Fibroblast of lung (primary cell): ENCODE data around the gene PRODH2. TPM values are rescaled to one million over a fixed set of nuclear protein-coding genes. Genes with fewer than 3 reads are reported as not detected.

Experiments
- DNase-seq, 2 donors: peaks; one replicate each; pipeline versions ENCODE4 v3.0.0 to v3.0.0-alpha.2; 2010; ENCODE audit warnings: low read depth in 2 of 2
- H2AFZ ChIP-seq: 2 replicates; pipeline ENCODE4 v1.5.1; 2012; ENCODE audit warnings: low read length, control low read depth, inconsistent platforms
- H3K27ac ChIP-seq: 2 replicates; pipeline ENCODE4 v1.5.1; 2011; ENCODE audit warnings: low read length, control low read depth; ENCODE audit not compliant: insufficient read depth
- H3K27me3 ChIP-seq: 2 replicates; pipeline ENCODE4 v1.5.1; 2011; ENCODE audit warnings: mild to moderate bottlenecking, low read length; ENCODE audit not compliant: control insufficient read depth, insufficient read depth
- H3K36me3 ChIP-seq: 2 replicates; pipeline ENCODE4 v1.5.1; 2011; ENCODE audit warnings: low read length; ENCODE audit not compliant: control insufficient read depth, insufficient read depth
- H3K4me1 ChIP-seq: 2 replicates; pipeline ENCODE4 v1.5.1; 2011; ENCODE audit warnings: low read length; ENCODE audit not compliant: control insufficient read depth, insufficient read depth; ENCODE audit errors: extremely low read depth
- H3K4me2 ChIP-seq: 2 replicates; pipeline ENCODE4 v1.5.1; 2011; ENCODE audit warnings: low read length, control low read depth; ENCODE audit not compliant: insufficient read depth; ENCODE audit errors: extremely low read depth
- H3K4me3 ChIP-seq, 4 experiments: fragments of 200-600 bp in 1 of 4; sonication (generic) in 1 of 4; replicated peaks in 1 of 4; 2 replicates each; pipeline ENCODE4 v1.5.1; 2011 to 2016; ENCODE audit warnings: low read length in 4 of 4, low read depth in 3 of 4, mild to moderate bottlenecking in 3 of 4, control low read depth in 2 of 4, inconsistent platforms in 1 of 4, mixed read lengths in 1 of 4; ENCODE audit not compliant: insufficient read depth in 1 of 4; ENCODE audit errors: control extremely low read depth in 1 of 4
- H3K79me2 ChIP-seq: 2 replicates; pipeline ENCODE4 v1.5.1; 2012; ENCODE audit warnings: mild to moderate bottlenecking, low read length, inconsistent platforms; ENCODE audit not compliant: control insufficient read depth, insufficient read depth
- H3K9ac ChIP-seq: 2 replicates; pipeline ENCODE4 v1.5.1; 2011; ENCODE audit warnings: mild to moderate bottlenecking, low read length, control low read depth; ENCODE audit not compliant: insufficient read depth
- H3K9me3 ChIP-seq: 2 replicates; pipeline ENCODE4 v1.5.1; 2012; ENCODE audit warnings: low read depth, low read length; ENCODE audit not compliant: control insufficient read depth, insufficient read depth
- H4K20me1 ChIP-seq: 2 replicates; pipeline ENCODE4 v1.5.1; 2011; ENCODE audit warnings: low read length; ENCODE audit not compliant: control insufficient read depth, insufficient read depth; ENCODE audit errors: extremely low read depth
- CTCF ChIP-seq, 2 donors: IDR thresholded peaks in 1 of 2; conservative IDR thresholded peaks in 1 of 2; 1 replicate in 1 of 2; 2 replicates in 1 of 2; pipeline ENCODE4 v1.5.1; 2011 to 2012; ENCODE audit warnings: low read length in 2 of 2, control low read depth in 1 of 2, inconsistent platforms in 1 of 2, low read depth in 1 of 2, mild to moderate bottlenecking in 1 of 2
- EZH2 ChIP-seq: IDR thresholded peaks from 2 replicates; pipeline ENCODE4 v1.5.1; 2012; ENCODE audit warnings: low read length, control low read depth, mild to moderate bottlenecking; ENCODE audit errors: missing control alignments
- polyA plus RNA-seq, 2 donors: library from polyadenylated mRNA; depleted of rRNA in 1 of 2; stranded (reverse) in 1 of 2; unstranded in 1 of 2; fragments of >200 nt; gene quantifications; 2 replicates each; pipeline ENCODE4 v1.2.1, GENCODE V29; 2011 to 2012; ENCODE audit warnings: missing spikeins in 1 of 2
- total RNA-seq: library from RNA; depleted of rRNA; stranded (reverse); fragments of >200 nt; gene quantifications from 2 replicates; pipeline ENCODE4 v1.2.1, GENCODE V29; 2014

The PRODH2 gene
- total and polyA plus RNA-seq, 2 donors (not counting 1 experiment from before 2014, with no cell fraction given) = not detected

- Histone ChIP-seq H3K4me3 (no peak overlapping the region), H2AFZ (no peak overlapping the region), H3K27me3 (no peaks in the 10 kb centered on the region), H3K36me3 (peaks cover 8% of the 10 kb centered on the region), H3K9me3 (no peaks in the 10 kb centered on the region), H3K4me2 (no peak overlapping the region), H4K20me1 (no peaks in the 10 kb centered on the region), H3K4me1 (no peaks in the 10 kb centered on the region), H3K27ac (no peak overlapping the region), H3K9ac (no peak overlapping the region), H3K79me2 (no peaks in the 10 kb centered on the region)
- TF ChIP-seq CTCF (conservative IDR thresholded peaks at IDR 0.05 in 1 of 2, IDR thresholded peaks at IDR 0.05 in 1 of 2; ENCODE audit: low read depth in 1 of 2, low read length in 2 of 2) (no peak), EZH2 (no peak)
- no peak for DNase-seq
Observed at GRCh38 chr19:35786299-35787160, 26.1 kb downstream of the PRODH2 start.

- H3K79me2 ChIP-seq = no peaks in the 10 kb centered on the region
- no peaks in the 10 kb centered on the region for H3K9me3 ChIP-seq
- H3K27me3 ChIP-seq = no peaks in the 10 kb centered on the region
- peaks cover 10% of the 10 kb centered on the region for H3K36me3 ChIP-seq
- no peaks in the 10 kb centered on the region for H4K20me1 ChIP-seq
- no peak overlapping the region for H3K9ac ChIP-seq
- H3K4me3 ChIP-seq = no peak overlapping the region
- no peak for TF ChIP-seq CTCF (conservative IDR thresholded peaks at IDR 0.05 in 1 of 2, IDR thresholded peaks at IDR 0.05 in 1 of 2; ENCODE audit: low read depth in 1 of 2, low read length in 2 of 2)
- no peak for TF ChIP-seq EZH2
- no peaks in the 10 kb centered on the region for H3K4me1 ChIP-seq
- H3K27ac ChIP-seq = no peak overlapping the region
- DNase-seq = no peak
- H2AFZ ChIP-seq = no peak overlapping the region
- H3K4me2 ChIP-seq = no peak overlapping the region
Observed at GRCh38 chr19:35785339-35785627, 27.4 kb downstream of the PRODH2 start.

- no peak for TF ChIP-seq CTCF (conservative IDR thresholded peaks at IDR 0.05 in 1 of 2, IDR thresholded peaks at IDR 0.05 in 1 of 2; ENCODE audit: low read depth in 1 of 2, low read length in 2 of 2)
- TF ChIP-seq EZH2 = no peak
- Histone ChIP-seq H3K79me2 (no peaks in the 10 kb centered on the region), H3K4me2 (no peak overlapping the region), H4K20me1 (no peaks in the 10 kb centered on the region), H3K9ac (no peak overlapping the region), H3K9me3 (no peaks in the 10 kb centered on the region), H3K36me3 (peaks cover 10% of the 10 kb centered on the region), H2AFZ (no peak overlapping the region), H3K27me3 (no peaks in the 10 kb centered on the region), H3K4me1 (no peaks in the 10 kb centered on the region), H3K27ac (no peak overlapping the region), H3K4me3 (no peak overlapping the region)
- DNase-seq = no peak
Observed at GRCh38 chr19:35784503-35785338, 27.9 kb downstream of the PRODH2 start.
